ENCODE measurements around the gene SYF2.

- TF ChIP-seq POLR2A (IDR thresholded peaks at IDR 0.05; ENCODE audit: low read depth, low read length) (no peak), POLR2AphosphoS5 (IDR thresholded peaks at IDR 0.05; ENCODE audit: low read depth, low read length) (no peak)
Measured at GRCh38 chr1:25255706-25256577, 23.6 kb upstream of the SYF2 start.

Data from GM12892 (cell line).